ENCODE results near the gene ESAM.

ESAM gene

DNA sequence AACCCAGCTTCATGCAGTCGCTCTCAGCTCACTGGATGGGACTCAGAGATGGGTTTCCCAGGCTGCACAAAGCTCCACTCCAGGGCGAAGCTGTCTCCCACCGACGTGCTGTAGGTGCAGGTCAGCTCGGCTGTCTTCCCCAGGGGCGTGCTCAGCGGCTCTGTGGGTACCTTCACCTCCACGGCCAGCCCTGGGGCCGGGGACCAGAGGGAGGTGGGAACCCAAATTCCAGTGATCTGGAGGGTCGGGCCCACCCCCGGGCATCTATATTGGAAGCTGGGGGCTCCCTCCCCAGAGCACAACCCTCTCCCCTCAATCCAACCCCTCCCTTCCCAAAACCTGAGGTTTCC lies 10.7 kb downstream of the ESAM start:
- no peak for FAIRE-seq

DNA sequence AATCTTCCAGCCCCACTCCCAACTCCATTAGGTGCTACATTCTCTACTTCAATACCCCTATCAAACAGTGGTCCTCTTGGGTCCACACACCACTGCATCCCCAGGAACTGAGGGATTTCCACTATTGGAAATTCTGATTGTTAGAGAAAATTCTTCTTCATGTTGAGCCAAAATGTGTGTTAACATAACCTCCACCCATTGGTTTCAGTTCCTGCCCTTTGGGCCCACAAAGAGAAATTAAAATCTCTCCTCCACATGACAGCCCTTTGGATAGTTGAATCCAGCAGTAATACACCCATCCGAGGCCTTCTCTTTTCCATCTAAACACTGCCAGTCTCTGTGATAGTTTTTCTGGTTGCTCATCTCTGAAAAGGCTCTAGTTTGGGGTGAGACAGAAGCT lies 12.2 kb downstream of the ESAM start:
- no peak for FAIRE-seq

DNA sequence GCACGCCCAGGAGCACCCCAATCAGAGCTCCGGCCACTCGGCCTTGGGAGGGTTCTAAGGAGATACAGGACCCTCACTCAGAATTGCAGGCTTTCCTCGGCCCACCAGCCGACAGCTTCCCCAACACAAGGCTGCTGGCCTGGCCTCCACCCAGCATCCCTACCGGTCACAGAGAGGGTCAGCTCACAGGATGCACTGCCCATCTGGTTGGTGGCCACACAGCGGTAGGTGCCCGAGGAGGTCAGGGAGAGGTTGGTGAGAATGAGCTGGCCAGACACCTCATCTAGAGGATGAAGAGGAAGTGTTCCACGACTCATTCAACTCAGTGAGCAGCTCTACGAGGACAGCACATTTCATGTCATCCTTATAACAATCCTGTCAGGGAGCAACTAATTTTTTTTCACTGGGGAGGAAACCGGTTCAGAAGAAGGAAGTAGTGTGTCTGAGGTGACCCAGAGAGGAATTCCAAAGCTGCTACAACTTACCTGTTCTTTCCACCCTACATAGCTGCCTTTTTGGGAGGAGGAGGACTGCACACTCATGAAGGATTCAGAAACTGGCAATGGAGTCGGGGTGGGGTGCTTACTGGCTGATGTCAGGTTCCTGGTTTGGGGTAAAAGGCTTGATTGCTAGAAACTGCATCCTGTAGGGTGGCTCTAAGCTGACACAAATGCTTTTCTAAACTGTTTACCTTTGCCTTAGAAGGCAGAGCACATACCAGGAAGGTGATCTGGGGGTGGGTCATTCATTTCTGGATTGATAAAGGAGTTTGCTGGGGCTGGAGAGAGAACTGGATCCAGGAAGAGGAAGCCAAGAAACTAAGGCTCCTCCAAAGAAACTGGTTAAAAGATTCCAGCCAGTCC lies 13.4 kb downstream of the ESAM start:
- FAIRE-seq, result no peak

DNA sequence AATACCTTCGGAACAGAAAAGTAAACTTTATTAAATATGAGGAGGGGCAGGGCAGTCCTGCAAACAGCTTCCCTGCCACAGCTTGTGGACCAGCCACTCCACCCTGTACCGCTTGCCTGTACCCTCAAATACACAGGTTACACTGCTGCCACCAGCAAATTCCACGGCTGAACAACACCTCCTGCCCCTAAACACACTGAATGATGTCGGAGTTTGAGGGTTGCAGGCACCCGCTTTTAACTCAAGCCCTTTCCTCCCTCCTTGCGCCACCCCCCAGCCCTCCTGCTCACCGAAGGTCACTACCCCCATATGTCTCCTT lies 14.0 kb downstream of the ESAM start:
- FAIRE-seq, result no peak

DNA sequence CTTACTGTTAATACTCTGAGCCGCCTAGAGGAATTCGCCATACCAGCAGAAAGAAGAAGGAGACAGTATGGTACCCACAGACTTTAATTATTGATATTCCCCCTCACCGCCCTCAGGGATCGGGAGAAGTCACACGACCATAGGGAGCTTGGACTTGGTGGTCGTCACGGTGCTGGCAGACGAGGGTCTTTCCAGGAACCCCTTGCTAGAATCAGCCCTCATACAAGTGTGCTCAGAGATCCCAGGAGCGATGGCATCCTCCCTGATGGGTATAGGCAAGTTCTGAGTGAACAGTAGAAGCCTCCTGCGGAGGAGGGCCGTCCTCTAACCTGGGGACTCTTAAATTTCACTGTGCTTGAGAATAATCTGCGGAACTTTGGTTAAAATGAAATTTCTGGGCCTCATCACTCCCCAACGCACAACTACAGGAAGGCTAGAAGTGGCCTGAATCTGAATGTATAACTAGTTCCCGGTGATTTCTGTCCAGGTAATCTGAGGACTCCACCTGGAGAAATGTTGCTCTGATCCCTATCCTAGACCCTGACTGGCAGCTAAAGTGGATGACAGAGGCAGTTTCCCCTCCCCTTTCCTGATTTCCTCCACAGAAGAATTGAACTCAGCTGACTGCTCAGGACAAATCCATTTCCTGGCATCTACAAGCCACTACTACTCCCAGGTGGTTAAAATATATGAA lies 14.5 kb downstream of the ESAM start:
- no peak for FAIRE-seq

DNA sequence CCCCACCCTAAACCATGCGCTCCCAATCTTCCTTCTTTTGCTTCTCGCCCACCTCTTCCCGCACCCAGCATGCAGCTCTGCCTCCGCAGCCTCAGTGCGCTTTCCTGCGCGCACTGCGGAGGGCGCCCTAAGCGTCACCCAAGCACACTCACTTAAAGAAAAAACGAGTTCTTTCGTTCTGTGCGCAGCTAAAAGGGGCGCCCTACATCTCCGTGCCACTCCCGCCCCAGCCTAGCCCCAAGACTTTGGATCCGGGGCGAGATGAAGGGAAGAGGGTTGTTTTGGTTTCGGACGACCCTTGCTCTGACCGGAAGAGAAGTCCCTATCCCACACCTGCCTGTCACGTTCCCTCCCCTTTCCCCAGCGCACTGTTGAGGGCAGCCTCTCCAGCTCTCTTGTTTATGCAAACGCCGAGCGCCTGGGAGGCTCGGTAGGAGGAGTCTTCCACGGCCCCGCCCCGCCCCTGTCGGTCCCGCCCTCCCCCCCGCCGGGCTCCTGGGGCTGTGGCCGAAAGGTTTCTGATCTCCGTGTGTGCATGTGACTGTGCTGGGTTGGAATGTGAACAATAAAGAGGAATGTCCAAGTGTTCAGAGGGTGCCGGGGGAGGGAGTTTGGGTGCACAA lies 15.4 kb downstream of the ESAM start:
- FAIRE-seq, result no peak

DNA sequence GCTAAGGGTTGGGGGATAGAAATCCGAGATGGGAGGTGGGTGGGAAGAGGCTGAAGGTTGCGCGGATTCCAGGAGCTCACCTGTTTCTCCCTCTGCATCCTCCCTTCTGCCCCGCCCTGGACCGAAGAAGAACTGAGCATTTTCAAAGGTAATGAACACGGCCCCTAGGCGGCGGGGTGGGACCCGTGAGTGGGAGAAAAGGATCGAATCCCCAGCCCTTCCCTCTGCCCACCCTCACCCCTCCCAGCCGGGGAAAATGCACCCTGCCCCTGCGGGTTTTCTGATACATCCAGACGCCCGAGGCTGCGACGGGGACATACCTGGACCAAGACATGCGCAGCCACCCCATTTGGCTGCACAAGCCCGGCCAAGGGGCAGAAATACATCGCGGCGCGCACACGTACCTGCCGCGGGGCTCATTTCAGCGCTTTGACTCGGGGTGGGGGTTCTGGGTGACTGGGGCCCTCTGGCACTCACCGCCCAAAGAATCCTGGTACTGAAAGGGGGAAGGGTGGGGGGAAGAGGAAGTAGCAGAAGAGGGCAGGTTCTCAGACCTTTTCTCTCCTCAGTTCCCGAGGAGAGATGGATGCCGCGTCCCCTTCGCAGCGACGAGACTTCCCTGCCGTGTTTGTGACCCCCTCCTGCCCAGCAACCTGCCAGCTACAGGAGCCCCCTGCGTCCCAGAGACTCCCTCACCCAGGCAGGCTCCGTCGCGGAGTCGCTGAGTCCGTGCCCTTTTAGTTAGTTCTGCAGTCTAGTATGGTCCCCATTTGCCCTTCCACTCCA lies 16.1 kb downstream of the ESAM start:
- no peak for FAIRE-seq

DNA sequence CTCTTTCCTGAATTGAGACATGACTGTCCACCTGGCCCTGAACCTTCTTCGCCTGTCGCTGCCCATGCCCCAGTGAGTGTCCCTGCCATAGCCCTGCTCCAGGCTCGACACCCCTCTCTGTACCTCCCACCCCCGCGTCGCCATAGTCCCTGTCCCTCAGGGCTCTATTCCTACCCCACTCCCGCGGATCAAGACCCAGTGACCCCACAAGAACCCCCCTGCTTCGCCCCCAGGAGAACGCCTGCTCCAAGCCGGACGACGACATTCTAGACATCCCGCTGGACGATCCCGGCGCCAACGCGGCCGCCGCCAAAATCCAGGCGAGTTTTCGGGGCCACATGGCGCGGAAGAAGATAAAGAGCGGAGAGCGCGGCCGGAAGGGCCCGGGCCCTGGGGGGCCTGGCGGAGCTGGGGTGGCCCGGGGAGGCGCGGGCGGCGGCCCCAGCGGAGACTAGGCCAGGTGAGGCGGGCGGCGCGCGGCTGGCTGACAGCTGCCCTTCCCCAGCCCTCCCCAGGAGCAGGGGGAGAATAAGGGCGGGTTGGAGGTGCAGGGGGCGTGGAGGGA lies 16.7 kb downstream of the ESAM start:
- FAIRE-seq, result no peak

DNA sequence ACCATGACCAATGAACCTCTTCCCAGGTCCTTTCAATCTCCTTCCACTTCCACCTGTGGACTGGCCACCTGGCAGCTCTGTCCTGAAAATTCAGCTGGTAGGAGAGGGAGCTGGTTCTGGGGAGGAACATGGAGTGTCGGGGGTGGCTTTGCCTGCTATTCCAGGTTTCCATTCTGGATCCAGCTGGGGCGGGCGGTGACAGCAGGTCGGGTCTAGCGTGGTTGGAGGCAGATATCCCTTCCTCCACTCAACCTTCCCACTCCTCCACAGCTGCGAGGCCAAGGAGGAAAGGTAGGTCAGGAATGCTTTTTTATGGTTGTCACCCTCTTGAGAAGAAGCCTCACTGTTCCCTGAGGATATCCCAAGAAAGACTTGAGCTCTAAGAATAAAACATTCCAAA lies 19.0 kb downstream of the ESAM start:
- no peak for FAIRE-seq

DNA sequence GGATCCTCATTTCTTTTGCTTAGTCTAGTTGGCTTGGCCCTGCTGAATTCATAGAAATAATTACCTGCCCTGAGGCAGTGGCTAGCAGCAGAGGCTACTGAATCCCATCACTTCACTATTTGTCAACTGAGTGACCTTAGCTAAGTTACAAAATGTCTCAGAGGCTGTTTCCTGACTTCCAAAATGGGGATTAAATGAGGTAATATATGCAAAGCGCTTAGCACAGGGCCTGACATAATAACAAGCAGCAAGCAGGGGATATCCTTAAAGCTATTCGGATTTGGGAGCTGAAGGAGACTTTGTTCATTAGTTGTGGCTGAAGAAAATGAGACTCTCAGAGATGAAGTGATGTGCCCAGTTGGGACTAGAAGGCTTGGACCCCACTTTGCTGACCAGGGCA lies 19.5 kb downstream of the ESAM start:
- FAIRE-seq, result no peak

DNA sequence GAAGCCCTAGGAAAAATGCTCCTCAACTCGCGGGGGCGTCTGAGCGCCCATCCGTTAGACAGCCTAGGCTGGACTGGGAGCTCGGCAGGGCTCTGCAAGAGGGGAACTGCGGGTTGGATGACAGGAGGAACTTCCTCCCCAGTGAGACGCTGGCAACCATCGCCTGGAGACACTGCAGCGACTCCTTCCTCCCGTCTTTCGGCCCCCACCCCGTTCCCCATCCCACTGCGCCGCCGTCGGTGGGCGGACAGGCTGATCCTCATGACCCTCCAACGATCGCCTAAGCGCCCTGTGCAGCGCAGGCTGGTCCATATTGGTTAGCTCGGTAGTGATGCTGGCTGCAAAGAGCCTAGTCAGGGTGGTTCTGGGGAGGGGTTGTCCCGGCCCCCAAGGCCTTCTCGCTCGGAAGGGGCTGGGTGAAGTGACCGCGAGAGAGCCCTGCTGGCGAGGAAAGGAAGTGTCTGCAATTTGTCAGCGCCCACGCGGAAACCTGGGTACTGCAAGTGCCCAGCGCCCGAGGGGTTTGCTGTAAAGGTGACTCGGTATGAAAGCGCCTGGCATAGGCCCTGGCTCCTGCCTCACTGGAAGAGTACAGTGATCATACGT lies 21.7 kb downstream of the ESAM start:
- FAIRE-seq, result no peak

DNA sequence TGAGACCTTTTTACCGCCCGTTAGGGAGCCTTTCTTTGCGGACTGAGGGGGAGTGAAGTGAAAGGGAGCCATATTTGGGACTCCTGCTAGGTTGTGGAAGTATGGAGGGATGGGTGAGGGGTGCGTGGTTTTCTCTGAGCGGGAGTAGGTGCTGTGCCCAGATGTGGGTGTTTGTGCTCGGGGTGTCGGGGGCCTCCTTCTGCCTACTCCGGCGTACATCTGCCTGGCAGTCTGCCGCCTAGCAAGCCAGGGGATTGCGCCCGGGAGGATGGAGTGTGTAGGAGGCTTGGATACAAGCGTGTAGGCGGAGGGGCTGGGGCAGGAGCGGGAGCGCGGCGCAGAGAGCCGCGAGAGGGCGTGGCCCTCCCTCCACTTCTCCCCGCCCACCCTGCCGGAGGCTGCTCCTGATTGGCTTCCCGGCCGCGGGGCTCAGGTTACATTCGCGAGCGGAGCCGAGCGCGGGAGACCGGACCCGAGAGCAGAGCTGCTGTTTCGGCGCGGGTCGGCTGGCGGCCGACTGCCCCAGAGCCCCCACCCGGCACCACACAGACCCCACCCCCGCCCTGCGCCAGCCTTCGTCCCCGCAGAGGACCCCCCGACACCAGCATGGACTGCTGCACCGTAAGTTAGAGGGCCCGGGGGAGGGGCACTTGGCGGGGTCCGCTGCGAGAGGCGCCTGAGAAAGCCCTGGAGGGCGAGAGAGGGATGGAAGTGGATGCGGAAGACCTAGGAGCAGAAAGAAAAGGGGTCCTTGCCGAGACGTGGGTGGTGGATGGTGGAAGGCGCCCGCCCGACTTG lies 22.4 kb downstream of the ESAM start, which contains the start of gene NRGN:
TSS of gene NRGN (plus strand) at position 464 of the 798 bp plus-strand sequence. CDS start at position 607, 143 bp downstream.
- no peak for FAIRE-seq

DNA sequence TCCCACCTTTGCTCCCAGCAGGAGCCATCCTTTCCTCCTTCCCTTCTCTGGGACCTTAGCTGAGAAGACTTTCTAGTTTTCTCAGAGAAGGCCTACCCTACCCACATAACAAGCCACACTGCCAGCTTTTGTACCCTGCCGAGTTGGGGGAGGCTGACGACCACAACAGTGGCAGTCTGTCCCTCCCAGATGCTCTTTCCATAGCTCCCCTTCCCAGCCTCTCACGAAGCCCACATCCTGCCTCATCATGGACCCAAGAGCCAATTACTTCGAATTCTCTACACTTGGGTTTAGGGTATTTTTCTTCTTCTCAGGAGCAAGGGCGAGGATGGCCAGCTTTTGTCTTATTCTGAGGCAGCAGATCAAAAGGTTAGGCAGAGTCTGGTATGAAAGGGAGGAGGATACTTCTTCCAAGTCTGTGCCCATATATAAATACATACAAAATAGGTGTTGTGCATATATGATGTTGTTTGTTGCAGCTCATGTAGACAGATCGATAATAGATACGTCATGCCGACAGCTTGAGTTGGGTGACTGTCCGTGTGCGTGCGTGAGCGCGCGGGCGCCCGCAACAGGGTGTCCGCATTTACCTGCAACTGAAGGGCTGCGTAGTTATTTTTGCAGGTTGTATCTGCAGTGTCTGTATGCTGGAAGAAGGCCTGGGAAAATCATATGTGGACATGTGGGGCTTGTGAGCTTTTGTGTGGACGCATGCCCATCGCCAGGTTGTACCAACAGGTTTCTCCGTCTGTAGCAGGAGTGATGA lies 23.2 kb downstream of the ESAM start:
- FAIRE-seq, result no peak

DNA sequence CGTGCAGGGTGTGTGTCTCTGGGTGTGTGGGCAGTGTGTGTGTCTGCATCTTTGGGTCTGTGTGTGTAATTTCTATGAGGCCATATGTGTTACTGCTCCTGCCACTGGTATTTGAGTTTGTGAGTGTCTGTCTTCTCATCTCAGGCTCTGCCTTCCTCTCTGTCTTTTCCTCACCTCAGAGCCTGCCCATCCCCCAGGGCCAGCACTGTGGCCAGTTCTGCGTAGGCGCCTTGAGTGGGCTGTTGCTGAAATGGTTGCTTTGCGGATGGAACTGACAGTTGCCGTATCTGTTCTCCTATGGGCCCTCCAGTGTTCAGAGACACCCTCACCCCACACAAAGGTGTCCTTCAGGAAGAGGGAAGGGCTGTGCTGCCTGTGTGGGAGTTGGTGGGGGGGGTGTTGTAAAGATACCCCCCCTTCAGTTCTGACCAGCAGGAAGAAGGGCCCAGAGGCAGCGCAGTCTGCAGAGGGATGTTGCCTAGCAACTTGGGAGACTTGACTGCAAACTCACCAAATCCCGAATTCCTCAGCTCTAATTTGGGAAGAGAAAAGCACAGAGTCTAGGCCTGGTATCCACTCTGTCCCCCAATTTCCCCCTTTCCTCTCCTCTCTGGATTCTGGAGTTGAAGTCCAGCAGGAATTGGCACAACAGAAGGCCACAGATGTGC lies 24.3 kb downstream of the ESAM start:
- FAIRE-seq, result no peak

DNA sequence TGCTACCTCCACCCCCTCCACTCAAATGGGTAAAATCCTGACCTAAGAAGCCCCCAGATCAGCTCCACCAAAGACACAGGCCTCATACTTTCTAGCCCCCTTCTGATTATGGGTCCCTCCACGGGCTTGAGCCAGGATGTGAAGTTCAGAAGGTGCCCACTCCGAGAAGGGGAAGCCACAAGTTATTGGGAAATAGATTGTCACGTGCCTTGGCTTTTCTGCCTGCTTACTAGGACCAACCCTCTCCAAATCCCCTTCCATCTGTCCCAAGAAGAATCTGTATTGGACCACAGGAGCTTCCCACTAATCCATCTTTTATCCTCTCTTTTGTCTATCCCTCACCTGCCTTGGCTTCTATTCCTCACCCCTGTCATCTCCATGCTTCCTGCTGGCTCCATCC lies 25.4 kb downstream of the ESAM start:
- no peak for FAIRE-seq

DNA sequence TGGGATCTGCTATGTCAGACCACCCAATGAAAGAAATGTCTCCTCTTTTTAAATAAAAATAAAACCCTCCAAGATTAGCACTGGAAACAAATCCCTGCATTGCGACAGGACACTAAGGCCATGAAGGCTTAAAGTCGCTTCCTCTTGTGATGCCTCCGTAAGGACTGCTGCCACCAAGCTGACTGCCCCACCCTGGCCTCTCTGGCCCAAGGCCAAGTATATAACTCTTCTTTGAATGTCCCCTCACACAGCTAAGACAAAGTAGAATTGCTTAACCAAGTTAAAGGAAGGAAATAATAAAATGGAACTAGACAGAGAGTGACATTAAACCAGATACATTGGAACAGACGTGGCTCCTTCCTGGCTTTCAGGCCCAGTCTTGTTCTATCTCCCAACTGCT lies 29.9 kb downstream of the ESAM start:
- no peak for FAIRE-seq

DNA sequence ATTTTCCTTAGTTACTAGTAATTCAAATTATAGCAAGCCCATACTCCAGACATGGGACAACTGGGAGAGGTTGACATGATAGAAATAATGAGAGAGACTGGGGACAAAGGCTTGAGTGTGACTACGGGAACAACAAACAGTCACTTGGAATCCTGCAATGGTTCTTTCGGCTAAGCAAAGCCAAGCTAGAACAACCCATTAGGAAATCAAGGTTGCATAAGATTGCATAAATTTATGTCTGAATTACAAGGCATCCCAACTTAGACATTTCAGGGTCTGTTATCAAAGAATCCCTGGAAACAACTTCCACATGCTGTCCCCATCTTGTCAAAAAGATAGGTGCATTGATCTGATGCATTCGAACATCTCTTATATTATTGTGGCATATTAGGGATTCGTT lies 32.5 kb downstream of the ESAM start:
- FAIRE-seq, result no peak

DNA sequence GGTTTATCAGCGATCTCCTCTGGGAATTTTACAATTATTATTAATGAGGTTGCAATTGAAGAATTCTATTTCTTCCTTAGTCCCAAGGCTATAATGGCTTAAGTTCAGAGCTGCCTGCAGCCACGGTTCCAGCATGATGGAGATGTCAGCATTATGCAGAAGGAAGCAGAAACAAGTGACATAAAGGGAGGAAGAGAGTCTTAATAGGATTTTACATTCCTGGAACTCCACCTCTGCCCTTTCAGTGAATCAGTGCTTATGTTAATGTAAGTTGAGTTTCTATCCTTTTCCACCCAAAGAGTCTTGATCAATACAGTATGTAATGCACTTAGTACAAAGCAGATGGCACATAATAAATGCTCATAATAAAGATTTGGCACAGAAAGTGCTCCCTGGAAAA lies 34.0 kb downstream of the ESAM start:
- FAIRE-seq, result no peak

DNA sequence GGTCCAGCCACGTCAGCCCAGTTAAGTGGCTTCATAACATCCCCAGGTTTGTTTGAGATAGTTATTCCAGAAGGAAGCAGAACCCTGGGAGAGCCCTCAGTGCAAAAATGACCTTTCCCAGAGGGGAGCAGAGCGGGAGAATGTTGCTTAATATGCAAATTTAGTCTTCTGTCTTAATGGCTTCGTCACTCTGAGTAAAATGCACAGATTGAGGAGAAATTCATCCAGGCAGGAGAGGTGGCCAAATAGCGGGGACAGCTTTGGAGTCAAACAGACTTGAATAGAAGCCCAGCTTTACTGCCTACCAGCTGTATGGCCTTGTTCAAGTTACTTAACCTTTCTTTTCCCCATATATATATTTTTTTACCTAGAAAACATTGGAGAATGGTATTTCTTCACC lies 34.6 kb downstream of the ESAM start:
- FAIRE-seq, result no peak

DNA sequence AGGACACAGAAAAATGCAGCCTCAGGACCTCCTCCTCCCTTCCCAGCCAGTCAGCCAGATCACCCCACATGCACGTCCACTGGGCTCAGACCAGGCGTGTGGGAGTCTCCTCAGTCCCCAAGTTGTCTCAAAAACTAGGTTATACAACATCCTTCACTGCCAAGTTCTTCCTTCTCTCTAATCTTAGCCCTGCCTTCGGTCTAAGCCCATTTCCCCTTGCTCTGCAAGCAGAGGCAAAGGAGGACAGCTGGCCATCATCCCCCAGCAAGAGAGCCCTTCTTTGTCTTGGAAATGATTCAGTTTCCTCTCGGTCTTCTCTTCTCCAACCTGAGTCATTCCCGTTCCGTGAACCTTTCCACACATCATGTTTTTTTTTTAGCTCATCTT lies 36.4 kb downstream of the ESAM start:
- no peak for FAIRE-seq

Data from A204.1 (cell line).